Activated CD8-positive, alpha-beta T cell treated with anti-CD3 and anti-CD28 coated beads for 36 hours (primary cell): ENCODE data around the gene CEP44. TPM values are rescaled to one million over a fixed set of nuclear protein-coding genes. Genes with fewer than 3 reads are reported as not detected.

Source experiments
- ATAC-seq: fragments of 200-7000 bp; cut with Tn5 transposase; one replicate; pipeline ENCODE4 v1.10.0; 2021; ENCODE audit warnings: mild to moderate bottlenecking, moderate library complexity
- CTCF ChIA-PET: fragments of 350-600 bp; sonication (Branson Sonifier 250); formaldehyde crosslinking; loops from one replicate; lab custom pipeline; 2021; ENCODE audit warnings: antibody characterized with exemption; lab: Charles Lee
- POLR2A ChIA-PET: fragments of 350-600 bp; sonication (Branson Sonifier 250); formaldehyde crosslinking; loops from one replicate; lab custom pipeline; 2021; ENCODE audit warnings: antibody characterized with exemption; lab: Charles Lee
- DNase-seq: peaks from one replicate; pipeline ENCODE4 v3.0.0-alpha.2; 2020
- H3K27ac Mint-ChIP-seq: one replicate; pipeline ENCODE4 v1.8.0; 2021; ENCODE audit warnings: mild to moderate bottlenecking, mixed read lengths
- H3K27me3 Mint-ChIP-seq: one replicate; pipeline ENCODE4 v1.8.0; 2021; ENCODE audit warnings: mixed read lengths
- H3K36me3 Mint-ChIP-seq: one replicate; pipeline ENCODE4 v1.8.0; 2021; ENCODE audit warnings: low read depth, mixed read lengths
- H3K4me1 Mint-ChIP-seq: one replicate; pipeline ENCODE4 v1.8.0; 2021; ENCODE audit warnings: low read depth, mixed read lengths
- H3K4me3 Mint-ChIP-seq: one replicate; pipeline ENCODE4 v1.8.0; 2021; ENCODE audit warnings: mild to moderate bottlenecking, moderate library complexity, mixed read lengths
- H3K9me3 Mint-ChIP-seq: one replicate; pipeline ENCODE4 v1.8.0; 2021; ENCODE audit warnings: mixed read lengths
- CTCF ChIP-seq: fragments of 200-600 bp; IDR thresholded peaks from one replicate; pipeline ENCODE4 v1.8.0; 2022; ENCODE audit warnings: antibody characterized with exemption, mild to moderate bottlenecking
- intact Hi-C: fragments of 100-400 bp; cut with micrococcal nuclease; formaldehyde crosslinking; loops from one replicate; pipeline ENCODE4 v1.10.0; 2022
- total RNA-seq, 2 experiments: library from RNA; stranded (reverse); gene quantifications; one replicate each; pipeline ENCODE4 v1.2.3, GENCODE V29; 2021

CEP44 gene
- total RNA-seq, 2 experiments from 2014 or later = 29.3 to 30.2 TPM

- Mint-ChIP-seq H3K36me3 (peaks cover 3% of the 10 kb centered on the region), H3K27ac (no peak overlapping the region), H3K9me3 (no peaks in the 10 kb centered on the region), H3K27me3 (no peaks in the 10 kb centered on the region), H3K4me3 (no peak overlapping the region), H3K4me1 (no peaks in the 10 kb centered on the region)
- CTCF ChIA-PET = interaction anchor here (0.6 to 1.8 kb wide), 10 partner anchors 8 to 165 kb away, joined by 3 to 7 read pairs (median 4); no protein-coding TSS in a partner anchor
- ATAC-seq = no peak
- intact Hi-C loops = loop anchor here (5.0 kb wide), 1 partner anchor 97 kb away; no protein-coding TSS in a partner anchor
- POLR2A ChIA-PET = no interaction called here
- no peak for DNase-seq
- peak; percentile 82 for TF ChIP-seq CTCF
These were observed 35.4 kb downstream of the CEP44 start for GRCh38 chr4:174318829-174319764.

GRCh38 chr4:174320494-174321199 lies 36.9 kb downstream of the CEP44 start:
- Mint-ChIP-seq H3K4me1 (no peaks in the 10 kb centered on the region), H3K27ac (no peak overlapping the region), H3K27me3 (no peaks in the 10 kb centered on the region), H3K4me3 (no peak overlapping the region), H3K36me3 (no peaks in the 10 kb centered on the region), H3K9me3 (no peaks in the 10 kb centered on the region)
- CTCF ChIA-PET = interaction anchor here (1.0 kb wide), 1 partner anchor 98 kb away, joined by 7 read pairs; no protein-coding TSS in a partner anchor
- DNase-seq (no peak), ATAC-seq (no peak)
- POLR2A ChIA-PET = no interaction called here
- no peak for TF ChIP-seq CTCF
- intact Hi-C loops = no loop called here

- H3K9me3 Mint-ChIP-seq = no peaks in the 10 kb centered on the region
- TF ChIP-seq CTCF = no peak
- H3K4me1 Mint-ChIP-seq = no peaks in the 10 kb centered on the region
- DNase-seq = no peak
- POLR2A ChIA-PET = interaction anchor here (0.8 to 1.0 kb wide), 2 partner anchors 29 to 42 kb away, joined by 3 read pairs; no protein-coding TSS in a partner anchor
- no peaks in the 10 kb centered on the region for H3K27me3 Mint-ChIP-seq
- intact Hi-C loops = no loop called here
- ATAC-seq = no peak
- no peak overlapping the region for H3K27ac Mint-ChIP-seq
- H3K36me3 Mint-ChIP-seq = no peaks in the 10 kb centered on the region
- CTCF ChIA-PET = no interaction called here
- H3K4me3 Mint-ChIP-seq = no peak overlapping the region
These were observed 40.5 kb downstream of the CEP44 start for GRCh38 chr4:174324236-174324635.

- Mint-ChIP-seq H3K9me3 (no peaks in the 10 kb centered on the region), H3K27ac (no peak overlapping the region), H3K36me3 (no peaks in the 10 kb centered on the region), H3K4me1 (no peaks in the 10 kb centered on the region), H3K27me3 (no peaks in the 10 kb centered on the region), H3K4me3 (no peak overlapping the region)
- ATAC-seq = no peak
- ChIA-PET CTCF (no interaction called here), POLR2A (interaction anchor here (0.8 to 1.0 kb wide), 2 partner anchors 29 to 42 kb away, joined by 3 read pairs; no protein-coding TSS in a partner anchor)
- intact Hi-C loops = no loop called here
- no peak for DNase-seq
- no peak for TF ChIP-seq CTCF
These were observed 41.0 kb downstream of the CEP44 start for GRCh38 chr4:174324725-174325124.
